Gastroesophageal sphincter (tissue), 4 donors: ENCODE measurements around the gene FAM9C. TPM values are rescaled to one million over a fixed set of nuclear protein-coding genes. Genes with fewer than 3 reads are reported as not detected.

ENCODE experiments used
- ATAC-seq: fragments of 150-250 bp; one replicate; pipeline ENCODE4 v1.9.1; 2016; ENCODE audit warnings: mild to moderate bottlenecking, moderate library complexity
- H3K27ac ChIP-seq, 4 donors: fragments of 200-600 bp; sonication (generic) in 3 of 4; 1 replicate in 3 of 4; 2 replicates in 1 of 4; pipeline ENCODE4 v1.5.1; 2016 to 2019
- H3K27me3 ChIP-seq: fragments of 200-600 bp; sonication (generic); one replicate; pipeline ENCODE4 v1.5.1; 2019
- H3K36me3 ChIP-seq, 2 donors: fragments of 200-600 bp; sonication (generic); one replicate each; pipeline ENCODE4 v1.5.1; 2019; ENCODE audit warnings: control low read depth in 1 of 2
- H3K4me1 ChIP-seq, 3 donors: fragments of 200-600 bp; sonication (generic); 1 replicate in 2 of 3; 2 replicates in 1 of 3; pipeline ENCODE4 v1.5.1; 2016 to 2019; ENCODE audit warnings: control low read depth in 2 of 3
- H3K4me3 ChIP-seq, 2 donors: fragments of 200-600 bp; sonication (generic); one replicate each; pipeline ENCODE4 v1.5.1; 2019; ENCODE audit warnings: mild to moderate bottlenecking in 1 of 2, moderate library complexity in 1 of 2
- H3K9me3 ChIP-seq, 3 donors: fragments of 200-600 bp; sonication (generic); one replicate each; pipeline ENCODE4 v1.5.1; 2017 to 2019; ENCODE audit warnings: control low read depth in 2 of 3
- CTCF ChIP-seq, 4 experiments: fragments of 200-600 bp in 2 of 4; fragments of 450-650 bp in 2 of 4; sonication (generic) in 1 of 4; IDR thresholded peaks; one replicate each; pipeline ENCODE4 v1.5.1; 2017 to 2019; ENCODE audit warnings: antibody characterized with exemption in 4 of 4, mild to moderate bottlenecking in 2 of 4, moderate library complexity in 2 of 4
- EP300 ChIP-seq: sonication (generic); formaldehyde crosslinking; IDR thresholded peaks from one replicate; pipeline ENCODE4 v1.6.1; 2017; ENCODE audit warnings: antibody characterized with exemption, mild to moderate bottlenecking
- POLR2A ChIP-seq, 2 donors: fragments of 450-650 bp; IDR thresholded peaks; one replicate each; pipeline ENCODE4 v1.6.1; 2017; ENCODE audit warnings: antibody characterized with exemption in 2 of 2, mild to moderate bottlenecking in 2 of 2, moderate library complexity in 1 of 2
- POLR2AphosphoS5 ChIP-seq: sonication (generic); formaldehyde crosslinking; IDR thresholded peaks from one replicate; pipeline ENCODE4 v1.6.1; 2017; ENCODE audit warnings: antibody characterized with exemption
- WGBS, 2 donors: methylation state at CpG; one replicate each; pipeline ENCODE4 v1.1.5; 2018; ENCODE audit warnings: low coverage in 1 of 2; 5-methylcytosine and 5-hydroxymethylcytosine counted together
- total RNA-seq, 4 donors: library from RNA; depleted of rRNA; stranded (reverse); fragments of >200 nt; gene quantifications; one replicate each; pipeline ENCODE4 v1.1.0, GENCODE V29; 2016

Gene FAM9C
- total RNA-seq, 4 donors from 2014 or later: not detected

DNA sequence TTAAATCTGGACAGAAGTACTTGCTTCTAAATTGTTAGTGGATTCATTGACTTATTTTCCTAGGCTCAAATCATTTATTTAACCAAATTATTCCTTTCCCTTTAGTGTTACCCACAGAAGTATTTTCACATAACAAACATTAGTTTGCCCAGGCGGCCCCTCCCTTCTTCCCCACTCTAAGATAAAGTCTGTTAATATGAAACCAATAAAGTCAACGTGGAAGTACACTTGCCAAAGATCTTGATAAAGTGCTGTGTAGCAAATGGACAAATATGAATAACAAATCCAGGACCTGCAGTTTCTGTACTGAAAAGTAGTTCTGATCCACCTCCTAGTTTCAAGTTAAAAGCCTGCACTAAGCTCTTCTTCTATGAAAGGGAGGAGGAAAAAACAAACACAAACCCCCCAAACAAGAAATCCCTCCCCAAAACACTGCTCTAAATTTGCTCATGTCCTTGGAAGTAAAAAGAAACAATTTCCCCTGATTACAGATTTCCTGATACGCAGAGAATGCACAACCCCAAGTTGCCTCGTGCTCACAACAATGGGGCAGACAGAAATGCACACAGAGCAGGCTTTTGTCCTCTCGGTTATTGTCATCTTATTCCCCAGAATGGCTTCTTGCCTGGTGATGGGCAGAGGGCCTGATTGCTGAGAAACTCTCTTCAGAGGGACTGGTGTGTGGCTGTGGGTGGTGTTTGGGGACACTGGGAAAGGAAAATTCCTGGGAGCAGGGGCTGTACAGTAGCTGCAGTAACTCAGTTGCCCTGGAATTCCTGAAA is 46.3 kb downstream of the FAM9C start:
- Histone ChIP-seq H3K27me3 (no peaks in the 10 kb centered on the region), H3K36me3 (no peaks in the 10 kb centered on the region), H3K27ac (peak overlapping the region in 1 of 4 donors; percentile 19), H3K9me3 (no peaks in the 10 kb centered on the region), H3K4me1 (peaks cover 0 to 3% (median 0%) of the 10 kb centered on the region in 3 donors), H3K4me3 (no peak overlapping the region)
- WGBS, 2 donors: 34 to 41% methylated on average over 4 of the region's 5 CpGs
- no peak for TF ChIP-seq POLR2AphosphoS5
- no peak for TF ChIP-seq POLR2A (IDR thresholded peaks at IDR 0.05)
- no peak for TF ChIP-seq EP300
- TF ChIP-seq CTCF (IDR thresholded peaks at IDR 0.05): no peak
- no peak for ATAC-seq

DNA sequence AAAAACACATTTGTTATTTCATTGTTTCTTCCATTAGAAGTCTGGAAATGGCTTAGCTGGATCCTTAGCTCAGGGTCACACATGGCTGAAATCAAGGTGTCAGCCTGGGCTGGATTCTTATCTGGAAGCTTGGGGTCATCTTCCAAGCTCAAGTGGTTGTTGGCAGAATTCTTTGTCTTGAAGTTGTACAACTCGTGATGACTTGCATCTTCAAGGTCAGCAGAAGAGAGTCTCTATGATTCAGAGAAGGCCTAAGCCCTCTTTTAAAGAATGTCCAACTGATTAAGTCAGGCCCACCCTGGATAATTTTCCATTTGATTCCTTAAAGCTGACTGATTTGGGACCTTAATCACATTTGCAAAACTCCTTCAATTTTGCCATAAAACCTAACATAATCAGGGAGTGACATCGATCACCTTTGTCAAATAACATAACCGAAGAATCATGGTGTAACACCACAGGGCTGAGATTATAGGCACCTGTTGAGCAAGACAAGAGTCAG is 47.4 kb downstream of the FAM9C start:
- Histone ChIP-seq H3K36me3 (no peaks in the 10 kb centered on the region), H3K9me3 (no peaks in the 10 kb centered on the region), H3K27ac (no peak overlapping the region), H3K4me3 (no peak overlapping the region), H3K27me3 (no peaks in the 10 kb centered on the region), H3K4me1 (peaks cover 0 to 11% (median 0%) of the 10 kb centered on the region in 3 donors)
- ATAC-seq: no peak
- TF ChIP-seq POLR2AphosphoS5: no peak
- no peak for TF ChIP-seq CTCF (IDR thresholded peaks at IDR 0.05)
- no peak for TF ChIP-seq EP300
- no peak for TF ChIP-seq POLR2A (IDR thresholded peaks at IDR 0.05)
- 78 to 88% methylated on average over 1 to 3 of the region's 3 CpGs for WGBS, 2 donors

- no peak for ATAC-seq
- H3K36me3 ChIP-seq: no peaks in the 10 kb centered on the region
- peak overlapping the region in 1 of 4 donors; percentile 43 for H3K27ac ChIP-seq
- peaks cover 0 to 17% (median 0%) of the 10 kb centered on the region in 3 donors for H3K4me1 ChIP-seq
- H3K9me3 ChIP-seq: no peaks in the 10 kb centered on the region
- WGBS, 2 donors: 45 to 66% methylated on average over 4 of the region's 4 CpGs
- no peak overlapping the region for H3K4me3 ChIP-seq
- TF ChIP-seq POLR2AphosphoS5 (no peak), POLR2A (IDR thresholded peaks at IDR 0.05) (no peak), EP300 (no peak), CTCF (IDR thresholded peaks at IDR 0.05) (no peak)
- no peaks in the 10 kb centered on the region for H3K27me3 ChIP-seq
Measured at GRCh38 chrX:12994321-12994720, 50.1 kb downstream of the FAM9C start.

- no peaks in the 10 kb centered on the region for H3K36me3 ChIP-seq
- no peak for TF ChIP-seq EP300
- no peak for TF ChIP-seq CTCF (IDR thresholded peaks at IDR 0.05)
- TF ChIP-seq POLR2AphosphoS5: no peak
- TF ChIP-seq POLR2A (IDR thresholded peaks at IDR 0.05): no peak
- no peak for ATAC-seq
- H3K27me3 ChIP-seq: no peaks in the 10 kb centered on the region
- H3K4me3 ChIP-seq: no peak overlapping the region
- WGBS, 2 donors: 33% methylated on average over 1 of the region's 1 CpG; no CpG with 5 or more reads in 1 of the 2 donors
- H3K4me1 ChIP-seq: peaks cover 0 to 21% (median 0%) of the 10 kb centered on the region in 3 donors
- H3K27ac ChIP-seq: peak overlapping the region in 1 of 4 donors; percentile 43
- no peaks in the 10 kb centered on the region for H3K9me3 ChIP-seq
Measured at GRCh38 chrX:12993826-12994225, 50.6 kb downstream of the FAM9C start.
